ENCODE data around the gene WDR81. TPM values are rescaled to one million over a fixed set of nuclear protein-coding genes. Genes with fewer than 3 reads are reported as not detected.

WDR81 gene
- total RNA-seq, 1 experiment from 2014 or later: 17.4 TPM

DNA sequence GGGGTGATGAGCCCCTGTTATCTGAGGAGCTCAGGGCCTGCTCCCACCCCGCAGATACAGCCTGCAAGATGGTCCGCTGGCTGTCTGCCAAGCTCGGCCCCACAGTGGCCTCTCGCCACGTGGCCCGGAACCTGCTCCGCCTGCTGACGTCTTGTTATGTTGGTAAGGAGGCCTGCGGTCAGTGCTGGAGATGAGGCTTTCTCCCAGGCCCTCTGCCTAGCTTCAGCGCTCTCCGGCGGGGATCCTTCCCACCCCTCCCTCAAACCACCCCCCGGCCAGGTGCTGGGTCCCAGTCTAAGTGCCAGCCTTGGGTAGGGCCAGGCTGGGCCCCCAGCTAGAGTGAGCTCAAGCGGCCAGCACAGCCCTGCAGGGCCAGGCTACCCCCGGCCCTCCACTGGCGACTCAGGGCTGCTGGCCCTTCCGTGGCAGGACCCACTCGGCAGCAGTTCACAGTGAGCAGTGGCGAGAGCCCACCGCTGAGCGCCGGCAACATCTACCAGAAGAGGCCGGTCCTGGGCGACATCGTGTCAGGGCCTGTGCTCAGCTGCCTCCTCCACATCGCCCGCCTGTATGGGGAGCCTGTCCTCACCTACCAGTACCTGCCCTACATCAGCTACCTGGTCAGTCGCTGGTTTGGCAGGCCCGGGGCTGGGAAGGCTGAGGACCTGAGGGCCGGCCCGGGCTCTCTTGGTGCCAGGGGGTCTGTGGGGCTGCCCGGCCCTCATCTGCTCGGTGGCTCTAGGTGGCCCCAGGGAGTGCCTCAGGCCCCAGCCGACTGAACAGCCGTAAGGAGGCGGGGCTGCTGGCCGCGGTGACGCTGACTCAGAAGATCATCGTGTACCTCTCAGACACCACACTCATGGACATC, 6.1 kb downstream of the WDR81 start:
- CTCF ChIA-PET: interaction anchor here (0.7 to 5.2 kb wide), 6 partner anchors 10 to 152 kb away, joined by 3 to 23 read pairs (median 4); no protein-coding TSS in a partner anchor
- no TSS peak for BruUV-seq (replicated peaks)
- POLR2A ChIA-PET: interaction anchor here (1.1 to 5.2 kb wide), 7 partner anchors 14 to 53 kb away, joined by 3 to 26 read pairs (median 4); no protein-coding TSS in a partner anchor

DNA sequence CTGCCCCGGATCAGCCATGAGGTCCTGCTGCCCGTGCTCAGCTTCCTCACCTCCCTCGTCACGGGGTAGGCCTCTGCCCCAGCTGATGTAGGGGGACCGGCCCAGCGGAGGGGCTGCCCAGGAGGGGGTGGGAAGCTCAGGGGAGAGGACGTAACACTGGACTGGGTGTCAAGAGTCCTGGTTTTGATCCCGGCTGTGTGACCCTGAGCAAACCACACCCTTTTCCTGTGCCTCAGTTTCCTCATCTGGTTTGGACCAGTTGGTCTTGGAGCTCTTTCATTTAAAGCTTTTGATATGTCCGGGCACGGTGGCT, 6.6 kb downstream of the WDR81 start:
- POLR2A ChIA-PET: interaction anchor here (0.7 to 5.2 kb wide), 8 partner anchors 14 to 62 kb away, joined by 3 to 26 read pairs (median 4); no protein-coding TSS in a partner anchor
- DNase-seq (ENCODE audit: unreplicated experiment): no peak
- Mint-ChIP-seq H3K4me3 (ENCODE audit: unreplicated experiment) (peak overlapping the region; percentile 47), H3K4me1 (ENCODE audit: insufficient read depth, unreplicated experiment) (peaks cover 22% of the 10 kb centered on the region), H3K27ac (ENCODE audit: low read depth, unreplicated experiment) (peak overlapping the region; percentile 81), H3K9me3 (ENCODE audit: unreplicated experiment) (no peaks in the 10 kb centered on the region), H3K27me3 (ENCODE audit: insufficient read depth, unreplicated experiment) (no peaks in the 10 kb centered on the region), H3K36me3 (ENCODE audit: insufficient read depth, unreplicated experiment) (peaks cover 55% of the 10 kb centered on the region)
- CTCF ChIA-PET: interaction anchor here (0.6 to 5.2 kb wide), 7 partner anchors 10 to 151 kb away, joined by 3 to 23 read pairs (median 3); partner anchors contain the start of gene SERPINF2
- intact Hi-C loops (cut with micrococcal nuclease): loop anchor here (2.0 kb wide), 1 partner anchor 54 kb away; no protein-coding TSS in a partner anchor
- TF ChIP-seq CTCF (IDR thresholded peaks at IDR 0.05; ENCODE audit: unreplicated experiment): no peak
- no TSS peak for BruUV-seq (replicated peaks)

More for the DNA sequence above, 6.1 kb downstream of the WDR81 start:
- H3K27me3 Mint-ChIP-seq (ENCODE audit: insufficient read depth, unreplicated experiment): no peaks in the 10 kb centered on the region
- H3K4me1 Mint-ChIP-seq (ENCODE audit: insufficient read depth, unreplicated experiment): peaks cover 25% of the 10 kb centered on the region
- H3K27ac Mint-ChIP-seq (ENCODE audit: low read depth, unreplicated experiment): peak overlapping the region; percentile 81
- no peaks in the 10 kb centered on the region for H3K9me3 Mint-ChIP-seq (ENCODE audit: unreplicated experiment)
- DNase-seq (ENCODE audit: unreplicated experiment): peak; percentile 70
- intact Hi-C loops (cut with micrococcal nuclease): loop anchor here (2.0 kb wide), 1 partner anchor 54 kb away; no protein-coding TSS in a partner anchor
- peak overlapping the region; percentile 47 for H3K4me3 Mint-ChIP-seq (ENCODE audit: unreplicated experiment)
- H3K36me3 Mint-ChIP-seq (ENCODE audit: insufficient read depth, unreplicated experiment): peaks cover 51% of the 10 kb centered on the region
- TF ChIP-seq CTCF (IDR thresholded peaks at IDR 0.05; ENCODE audit: unreplicated experiment): no peak

GRCh38 chr17:1732241-1732832, 7.8 kb downstream of the WDR81 start:
- CTCF ChIA-PET: interaction anchor here (1.5 to 5.2 kb wide), 2 partner anchors 19 to 52 kb away, joined by 3 to 23 read pairs; no protein-coding TSS in a partner anchor
- BruUV-seq (replicated peaks): no TSS peak
- H3K36me3 Mint-ChIP-seq (ENCODE audit: insufficient read depth, unreplicated experiment): peaks cover 64% of the 10 kb centered on the region
- no peak overlapping the region for H3K4me3 Mint-ChIP-seq (ENCODE audit: unreplicated experiment)
- no peak for DNase-seq (ENCODE audit: unreplicated experiment)
- H3K27me3 Mint-ChIP-seq (ENCODE audit: insufficient read depth, unreplicated experiment): no peaks in the 10 kb centered on the region
- POLR2A ChIA-PET: interaction anchor here (0.5 to 5.2 kb wide), 6 partner anchors 9 to 61 kb away, joined by 3 to 26 read pairs (median 3); no protein-coding TSS in a partner anchor
- H3K4me1 Mint-ChIP-seq (ENCODE audit: insufficient read depth, unreplicated experiment): peaks cover 22% of the 10 kb centered on the region
- no peaks in the 10 kb centered on the region for H3K9me3 Mint-ChIP-seq (ENCODE audit: unreplicated experiment)
- H3K27ac Mint-ChIP-seq (ENCODE audit: low read depth, unreplicated experiment): no peak overlapping the region
- intact Hi-C loops (cut with micrococcal nuclease): no loop called here
- no peak for TF ChIP-seq CTCF (IDR thresholded peaks at IDR 0.05; ENCODE audit: unreplicated experiment)

GRCh38 chr17:1732833-1733321, 8.4 kb downstream of the WDR81 start:
- CTCF ChIA-PET: interaction anchor here (1.5 to 5.2 kb wide), 2 partner anchors 19 to 51 kb away, joined by 3 to 23 read pairs; no protein-coding TSS in a partner anchor
- no peak overlapping the region for H3K4me3 Mint-ChIP-seq (ENCODE audit: unreplicated experiment)
- peaks cover 22% of the 10 kb centered on the region for H3K4me1 Mint-ChIP-seq (ENCODE audit: insufficient read depth, unreplicated experiment)
- no peak for TF ChIP-seq CTCF (IDR thresholded peaks at IDR 0.05; ENCODE audit: unreplicated experiment)
- H3K9me3 Mint-ChIP-seq (ENCODE audit: unreplicated experiment): no peaks in the 10 kb centered on the region
- intact Hi-C loops (cut with micrococcal nuclease): no loop called here
- no peak for DNase-seq (ENCODE audit: unreplicated experiment)
- no peaks in the 10 kb centered on the region for H3K27me3 Mint-ChIP-seq (ENCODE audit: insufficient read depth, unreplicated experiment)
- no peak overlapping the region for H3K27ac Mint-ChIP-seq (ENCODE audit: low read depth, unreplicated experiment)
- BruUV-seq (replicated peaks): no TSS peak
- H3K36me3 Mint-ChIP-seq (ENCODE audit: insufficient read depth, unreplicated experiment): peaks cover 61% of the 10 kb centered on the region
- POLR2A ChIA-PET: interaction anchor here (0.6 to 5.2 kb wide), 5 partner anchors 10 to 61 kb away, joined by 3 to 26 read pairs (median 3); no protein-coding TSS in a partner anchor
